Psoas muscle (tissue), 8 donors: Measurements from ENCODE around the gene TVP23C. TPM values are rescaled to one million over a fixed set of nuclear protein-coding genes. Genes with fewer than 3 reads are reported as not detected.

Experiments
- ATAC-seq, 4 donors: fragments of 200-7000 bp; cut with Tn5 transposase; one replicate each; pipeline ENCODE4 v1.9.1; 2020; ENCODE audit warnings: moderate library complexity in 3 of 4, mild to moderate bottlenecking in 2 of 4
- DNase-seq, 2 donors: peaks; one replicate each; pipeline ENCODE4 v3.0.0-alpha.2; 2020
- H3K27ac ChIP-seq: fragments of 200-600 bp; one replicate; pipeline ENCODE4 v1.8.0; 2022
- H3K27me3 ChIP-seq, 3 donors: fragments of 200-600 bp in 1 of 3; one replicate each; pipeline versions ENCODE4 v1.6.1 to v1.8.0; 2013 to 2022; ENCODE audit warnings: low read length in 2 of 3, mild to moderate bottlenecking in 2 of 3, moderate library complexity in 1 of 3; ENCODE audit not compliant: insufficient read depth in 3 of 3
- H3K36me3 ChIP-seq, 2 donors: fragments of 200-600 bp in 1 of 2; one replicate each; pipeline versions ENCODE4 v1.6.1 to v1.8.0; 2013 to 2022; ENCODE audit warnings: low read depth in 1 of 2, mild to moderate bottlenecking in 1 of 2, moderate library complexity in 1 of 2; ENCODE audit not compliant: insufficient read depth in 1 of 2
- H3K4me1 ChIP-seq: fragments of 200-600 bp; one replicate; pipeline ENCODE4 v1.8.0; 2022
- H3K4me3 ChIP-seq: fragments of 200-600 bp; one replicate; pipeline ENCODE4 v1.8.0; 2022; ENCODE audit warnings: mild to moderate bottlenecking
- H3K9me3 ChIP-seq: fragments of 200-600 bp; one replicate; pipeline ENCODE4 v1.8.0; 2022
- WGBS, 3 donors: extraction: QIAGEN DNeasy Blood & Tissue Kit; methylation state at CpG; one replicate each; pipeline versions ENCODE4 v1.1.6 to v1.1.7; 2013; 5-methylcytosine and 5-hydroxymethylcytosine counted together
- intact Hi-C, 2 donors: fragments of 100-400 bp; cut with DNase I; formaldehyde crosslinking; loops; one replicate each; pipeline versions ENCODE4 v1.11.0 to v1.14.2; 2022
- polyA plus RNA-seq, 3 donors: library from polyadenylated mRNA; stranded (reverse); fragments of 200-250 nt; gene quantifications; one replicate each; pipeline ENCODE4 v1.2.3, GENCODE V29; 2013
- total RNA-seq, 4 donors: library from RNA; stranded (reverse); fragmentation: NEBNext Ultra II Directional in 2 of 4; extraction: Animal tissue kit (Norgen Biotek cat#: 25700) in 2 of 4; gene quantifications; one replicate each; pipeline versions ENCODE4 v1.2.1 to v1.2.4, GENCODE V29; 2021 to 2023
- TF ChIP-seq, protein P1 (sequence below): fragments of 200-600 bp; IDR thresholded peaks from one replicate; pipeline ENCODE4 v1.8.0; 2022; ENCODE audit warnings: antibody characterized with exemption
- donor health status: healthy with polysubstance abuse.
- donor health status: DM: no; HTN: no; CAD: no; lungs with moderate emphysema.
- donor health status: Bipolar disorder and iron deficiency.
- donor health status: healthy.
- donor health status: DM: yes; HTN: yes; CAD: no.
- donor health status: DM: no; HTN: no; CAD: no.
- donor health status: DM: no; HTN: no; CAD: no.
- donor health status: DM: yes; HTN: yes; CAD: no.

Gene TVP23C
- total and polyA plus RNA-seq, 7 donors, result 0.25 to 3.0 (median 1.6) TPM

DNA sequence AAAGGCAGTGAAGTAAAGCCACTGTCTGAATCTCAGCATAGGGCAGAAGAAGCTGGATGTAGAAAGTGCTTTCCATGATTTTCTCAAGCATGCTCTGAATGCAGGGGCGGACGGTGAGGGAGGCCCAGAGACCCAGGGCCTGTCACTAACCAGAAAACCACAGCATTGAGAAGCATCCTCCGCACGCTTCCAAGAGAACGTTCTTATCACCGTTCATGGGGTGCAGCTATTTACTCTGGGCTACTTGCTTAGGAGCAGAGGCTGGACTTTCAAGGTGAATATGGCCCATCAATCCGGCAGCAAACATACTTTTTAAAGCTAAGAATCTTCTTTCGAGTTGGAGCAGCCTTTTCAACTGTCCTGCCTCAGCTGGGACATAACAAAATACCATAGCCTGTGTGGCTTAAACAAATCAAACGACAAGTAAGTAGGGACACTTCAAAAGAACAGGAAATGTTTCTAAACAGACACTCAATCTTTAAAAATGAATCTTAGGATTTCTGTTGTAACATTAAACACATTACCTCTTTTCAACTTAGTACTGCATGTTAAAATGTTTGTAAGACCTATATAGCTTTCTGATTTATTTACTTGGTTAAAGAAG is 49.3 kb downstream of the TVP23C start:
- TF ChIP-seq, protein P1, sequence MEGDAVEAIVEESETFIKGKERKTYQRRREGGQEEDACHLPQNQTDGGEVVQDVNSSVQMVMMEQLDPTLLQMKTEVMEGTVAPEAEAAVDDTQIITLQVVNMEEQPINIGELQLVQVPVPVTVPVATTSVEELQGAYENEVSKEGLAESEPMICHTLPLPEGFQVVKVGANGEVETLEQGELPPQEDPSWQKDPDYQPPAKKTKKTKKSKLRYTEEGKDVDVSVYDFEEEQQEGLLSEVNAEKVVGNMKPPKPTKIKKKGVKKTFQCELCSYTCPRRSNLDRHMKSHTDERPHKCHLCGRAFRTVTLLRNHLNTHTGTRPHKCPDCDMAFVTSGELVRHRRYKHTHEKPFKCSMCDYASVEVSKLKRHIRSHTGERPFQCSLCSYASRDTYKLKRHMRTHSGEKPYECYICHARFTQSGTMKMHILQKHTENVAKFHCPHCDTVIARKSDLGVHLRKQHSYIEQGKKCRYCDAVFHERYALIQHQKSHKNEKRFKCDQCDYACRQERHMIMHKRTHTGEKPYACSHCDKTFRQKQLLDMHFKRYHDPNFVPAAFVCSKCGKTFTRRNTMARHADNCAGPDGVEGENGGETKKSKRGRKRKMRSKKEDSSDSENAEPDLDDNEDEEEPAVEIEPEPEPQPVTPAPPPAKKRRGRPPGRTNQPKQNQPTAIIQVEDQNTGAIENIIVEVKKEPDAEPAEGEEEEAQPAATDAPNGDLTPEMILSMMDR, result no peak
- WGBS, 3 donors, result 88 to 90% (median 88%) methylated on average over 9 of the region's 9 CpGs

DNA sequence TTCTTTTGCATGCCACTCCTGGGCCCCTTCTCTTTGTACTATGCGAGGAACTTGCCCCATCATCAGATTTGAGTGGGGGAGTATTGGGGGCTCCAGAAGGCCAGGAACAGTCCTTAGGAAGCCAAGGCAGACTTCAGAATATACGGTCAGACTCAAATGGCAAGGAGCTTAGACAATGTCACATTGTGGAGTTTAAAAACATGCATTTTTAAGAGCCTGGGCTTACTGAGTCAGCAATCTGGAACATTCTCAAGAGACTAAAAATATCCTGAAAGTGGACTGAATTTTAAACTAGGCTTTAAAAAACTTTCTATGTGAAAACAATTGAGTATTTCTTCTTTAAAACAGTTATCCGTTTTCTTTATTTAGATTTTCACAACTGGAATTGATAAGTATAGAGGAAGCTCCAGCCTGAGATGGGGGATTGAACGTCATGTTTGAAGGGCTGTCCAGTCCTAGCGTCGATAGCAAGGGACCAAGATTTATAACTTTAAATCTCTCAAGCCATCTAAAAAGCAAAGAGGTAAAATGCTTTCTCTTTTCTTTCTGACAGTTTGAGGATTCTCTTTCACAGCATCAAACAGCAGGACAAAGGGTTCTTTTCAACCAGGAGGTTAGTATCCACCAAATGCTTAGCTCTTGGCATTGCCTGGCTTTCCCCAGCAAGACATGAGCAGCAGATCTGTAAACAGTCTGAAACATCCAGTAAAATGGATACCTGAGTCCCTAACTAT is 50.1 kb downstream of the TVP23C start:
- WGBS, 3 donors, result 56 to 75% (median 62%) methylated on average over 6 of the region's 6 CpGs
- no peak for ATAC-seq
- peaks cover 13% of the 10 kb centered on the region for H3K4me1 ChIP-seq

More for the DNA sequence above, 49.3 kb downstream of the TVP23C start:
- ATAC-seq, result no peak
- H3K9me3 ChIP-seq, result no peaks in the 10 kb centered on the region
- no peak for DNase-seq
- peaks cover 0 to 13% of the 10 kb centered on the region in 2 donors for H3K36me3 ChIP-seq
- peaks cover 10% of the 10 kb centered on the region for H3K4me1 ChIP-seq
- no peak overlapping the region for H3K4me3 ChIP-seq
- H3K27me3 ChIP-seq, result no peaks in the 10 kb centered on the region
- intact Hi-C loops, result no loop called here
- H3K27ac ChIP-seq, result no peak overlapping the region

DNA sequence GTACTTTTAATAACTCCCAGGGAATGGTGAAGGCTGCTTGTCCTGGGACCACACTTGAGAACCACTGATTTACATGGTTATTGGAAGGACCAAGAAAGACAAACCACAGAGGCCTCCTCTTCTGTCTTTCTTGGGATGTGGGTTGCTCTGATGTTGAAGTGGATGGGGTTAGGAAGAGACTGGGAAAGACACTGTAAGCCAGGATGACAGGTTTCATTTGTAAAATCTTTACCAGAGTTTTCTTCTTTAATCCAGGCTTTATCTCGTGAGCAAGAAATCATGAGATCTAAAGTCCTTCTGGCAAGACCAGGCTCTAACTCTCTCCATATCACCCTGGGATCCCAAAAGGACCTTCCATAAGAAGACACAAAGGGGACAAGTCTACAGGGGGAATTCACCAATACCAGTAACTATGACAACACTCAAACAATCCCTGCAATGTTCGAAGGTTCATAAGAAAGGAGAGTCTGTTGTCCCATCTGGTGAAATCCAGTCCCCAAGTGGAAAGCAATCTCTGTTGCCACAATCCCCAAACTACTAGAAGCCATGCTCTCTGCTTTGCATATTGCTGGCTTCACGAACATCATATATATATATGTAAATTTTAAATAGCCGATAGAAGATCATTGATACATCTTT is 51.1 kb downstream of the TVP23C start:
- TF ChIP-seq, protein P1, result no peak
- Histone ChIP-seq H3K4me3 (no peak overlapping the region), H3K4me1 (peaks cover 16% of the 10 kb centered on the region), H3K9me3 (no peaks in the 10 kb centered on the region), H3K27me3 (no peaks in the 10 kb centered on the region), H3K27ac (no peak overlapping the region), H3K36me3 (peaks cover 0 to 13% of the 10 kb centered on the region in 2 donors)
- intact Hi-C loops, result no loop called here
- DNase-seq, result no peak
- ATAC-seq, result no peak
- 94 to 98% (median 95%) methylated on average over 4 of the region's 4 CpGs for WGBS, 3 donors

More for the DNA sequence above, 50.1 kb downstream of the TVP23C start:
- Histone ChIP-seq H3K27ac (no peak overlapping the region), H3K36me3 (peaks cover 0 to 13% of the 10 kb centered on the region in 2 donors), H3K4me3 (no peak overlapping the region), H3K27me3 (no peaks in the 10 kb centered on the region), H3K9me3 (no peaks in the 10 kb centered on the region)
- intact Hi-C loops, result no loop called here
- DNase-seq, result no peak
- TF ChIP-seq, protein P1, result no peak

DNA sequence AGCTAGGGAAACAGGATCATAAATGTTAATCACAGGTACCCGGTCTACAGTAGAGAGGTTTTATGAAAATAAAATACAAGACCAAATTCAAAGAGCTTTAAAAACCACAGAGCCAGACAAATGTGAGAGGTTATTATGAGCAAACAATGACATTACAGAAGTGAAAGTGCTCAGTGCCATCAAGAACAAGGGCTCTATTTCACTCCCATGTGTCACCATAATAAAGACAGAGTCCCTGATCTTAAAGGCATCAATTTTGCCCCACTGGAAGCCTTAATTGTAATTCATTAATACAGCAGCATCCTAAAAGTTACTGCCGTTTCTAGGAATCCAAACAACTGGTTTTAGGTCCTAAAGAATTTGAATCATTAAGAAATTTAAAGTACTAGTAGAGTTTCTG is 52.1 kb downstream of the TVP23C start:
- no peak overlapping the region for H3K4me3 ChIP-seq
- H3K4me1 ChIP-seq, result peaks cover 16% of the 10 kb centered on the region
- intact Hi-C loops, result no loop called here
- H3K27ac ChIP-seq, result no peak overlapping the region
- ATAC-seq, result no peak
- H3K27me3 ChIP-seq, result no peaks in the 10 kb centered on the region
- 79 to 82% (median 80%) methylated on average over 2 of the region's 2 CpGs for WGBS, 3 donors
- no peaks in the 10 kb centered on the region for H3K9me3 ChIP-seq
- DNase-seq, result no peak
- TF ChIP-seq, protein P1, result no peak
- H3K36me3 ChIP-seq, result peaks cover 0 to 10% of the 10 kb centered on the region in 2 donors
